Psoas muscle (tissue), 8 donors: ENCODE data around the gene PIAS1. TPM values are rescaled to one million over a fixed set of nuclear protein-coding genes. Genes with fewer than 3 reads are reported as not detected.

ENCODE experiments used
- ATAC-seq, 4 donors: fragments of 200-7000 bp; cut with Tn5 transposase; one replicate each; pipeline ENCODE4 v1.9.1; 2020; ENCODE audit warnings: moderate library complexity in 3 of 4, mild to moderate bottlenecking in 2 of 4
- DNase-seq, 2 donors: peaks; one replicate each; pipeline ENCODE4 v3.0.0-alpha.2; 2020
- H3K27ac ChIP-seq: fragments of 200-600 bp; one replicate; pipeline ENCODE4 v1.8.0; 2022
- H3K27me3 ChIP-seq, 3 donors: fragments of 200-600 bp in 1 of 3; one replicate each; pipeline versions ENCODE4 v1.6.1 to v1.8.0; 2013 to 2022; ENCODE audit warnings: low read length in 2 of 3, mild to moderate bottlenecking in 2 of 3, moderate library complexity in 1 of 3; ENCODE audit not compliant: insufficient read depth in 3 of 3
- H3K36me3 ChIP-seq, 2 donors: fragments of 200-600 bp in 1 of 2; one replicate each; pipeline versions ENCODE4 v1.6.1 to v1.8.0; 2013 to 2022; ENCODE audit warnings: low read depth in 1 of 2, mild to moderate bottlenecking in 1 of 2, moderate library complexity in 1 of 2; ENCODE audit not compliant: insufficient read depth in 1 of 2
- H3K4me1 ChIP-seq: fragments of 200-600 bp; one replicate; pipeline ENCODE4 v1.8.0; 2022
- H3K4me3 ChIP-seq: fragments of 200-600 bp; one replicate; pipeline ENCODE4 v1.8.0; 2022; ENCODE audit warnings: mild to moderate bottlenecking
- H3K9me3 ChIP-seq: fragments of 200-600 bp; one replicate; pipeline ENCODE4 v1.8.0; 2022
- WGBS, 3 donors: extraction: QIAGEN DNeasy Blood & Tissue Kit; methylation state at CpG; one replicate each; pipeline versions ENCODE4 v1.1.6 to v1.1.7; 2013; 5-methylcytosine and 5-hydroxymethylcytosine counted together
- intact Hi-C, 2 donors: fragments of 100-400 bp; cut with DNase I; formaldehyde crosslinking; loops; one replicate each; pipeline versions ENCODE4 v1.11.0 to v1.14.2; 2022
- polyA plus RNA-seq, 3 donors: library from polyadenylated mRNA; stranded (reverse); fragments of 200-250 nt; gene quantifications; one replicate each; pipeline ENCODE4 v1.2.3, GENCODE V29; 2013
- total RNA-seq, 4 donors: library from RNA; stranded (reverse); fragmentation: NEBNext Ultra II Directional in 2 of 4; extraction: Animal tissue kit (Norgen Biotek cat#: 25700) in 2 of 4; gene quantifications; one replicate each; pipeline versions ENCODE4 v1.2.1 to v1.2.4, GENCODE V29; 2021 to 2023
- TF ChIP-seq, protein P1 (sequence below): fragments of 200-600 bp; IDR thresholded peaks from one replicate; pipeline ENCODE4 v1.8.0; 2022; ENCODE audit warnings: antibody characterized with exemption
- donor health status: healthy with polysubstance abuse.
- donor health status: DM: no; HTN: no; CAD: no; lungs with moderate emphysema.
- donor health status: Bipolar disorder and iron deficiency.
- donor health status: healthy.
- donor health status: DM: yes; HTN: yes; CAD: no.
- donor health status: DM: no; HTN: no; CAD: no.
- donor health status: DM: no; HTN: no; CAD: no.
- donor health status: DM: yes; HTN: yes; CAD: no.

Gene PIAS1
- total and polyA plus RNA-seq, 7 donors = 4.4 to 28.7 (median 18.2) TPM

DNA sequence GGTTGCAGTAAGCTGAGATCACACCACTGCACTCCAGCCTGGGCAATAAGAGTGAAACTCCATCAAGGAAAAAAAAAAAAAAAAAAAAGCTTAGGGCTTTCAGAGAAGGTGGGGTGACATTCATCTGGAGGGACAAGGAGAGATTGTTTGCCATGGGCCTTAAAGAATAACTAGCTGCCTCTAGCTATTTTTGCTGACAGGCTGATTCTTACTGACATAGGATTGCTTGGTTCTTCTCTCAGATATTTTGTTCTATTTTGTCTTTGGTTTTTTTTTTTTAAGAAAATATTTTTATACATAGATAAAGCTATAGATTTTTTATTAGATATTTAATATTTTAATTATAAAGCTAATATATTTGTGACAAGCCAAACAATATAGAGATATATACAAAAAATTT is 24.2 kb upstream of the PIAS1 start:
- H3K27ac ChIP-seq = no peak overlapping the region
- H3K27me3 ChIP-seq = no peaks in the 10 kb centered on the region
- H3K9me3 ChIP-seq = no peaks in the 10 kb centered on the region
- H3K36me3 ChIP-seq = no peaks in the 10 kb centered on the region
- intact Hi-C loops = loop anchor here in 1 of 2 donors (10.0 kb wide), 1 partner anchor 65 kb away; no protein-coding TSS in a partner anchor
- DNase-seq = no peak
- ATAC-seq = no peak
- TF ChIP-seq, protein P1, sequence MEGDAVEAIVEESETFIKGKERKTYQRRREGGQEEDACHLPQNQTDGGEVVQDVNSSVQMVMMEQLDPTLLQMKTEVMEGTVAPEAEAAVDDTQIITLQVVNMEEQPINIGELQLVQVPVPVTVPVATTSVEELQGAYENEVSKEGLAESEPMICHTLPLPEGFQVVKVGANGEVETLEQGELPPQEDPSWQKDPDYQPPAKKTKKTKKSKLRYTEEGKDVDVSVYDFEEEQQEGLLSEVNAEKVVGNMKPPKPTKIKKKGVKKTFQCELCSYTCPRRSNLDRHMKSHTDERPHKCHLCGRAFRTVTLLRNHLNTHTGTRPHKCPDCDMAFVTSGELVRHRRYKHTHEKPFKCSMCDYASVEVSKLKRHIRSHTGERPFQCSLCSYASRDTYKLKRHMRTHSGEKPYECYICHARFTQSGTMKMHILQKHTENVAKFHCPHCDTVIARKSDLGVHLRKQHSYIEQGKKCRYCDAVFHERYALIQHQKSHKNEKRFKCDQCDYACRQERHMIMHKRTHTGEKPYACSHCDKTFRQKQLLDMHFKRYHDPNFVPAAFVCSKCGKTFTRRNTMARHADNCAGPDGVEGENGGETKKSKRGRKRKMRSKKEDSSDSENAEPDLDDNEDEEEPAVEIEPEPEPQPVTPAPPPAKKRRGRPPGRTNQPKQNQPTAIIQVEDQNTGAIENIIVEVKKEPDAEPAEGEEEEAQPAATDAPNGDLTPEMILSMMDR = no peak
- no peak overlapping the region for H3K4me3 ChIP-seq
- no peaks in the 10 kb centered on the region for H3K4me1 ChIP-seq

DNA sequence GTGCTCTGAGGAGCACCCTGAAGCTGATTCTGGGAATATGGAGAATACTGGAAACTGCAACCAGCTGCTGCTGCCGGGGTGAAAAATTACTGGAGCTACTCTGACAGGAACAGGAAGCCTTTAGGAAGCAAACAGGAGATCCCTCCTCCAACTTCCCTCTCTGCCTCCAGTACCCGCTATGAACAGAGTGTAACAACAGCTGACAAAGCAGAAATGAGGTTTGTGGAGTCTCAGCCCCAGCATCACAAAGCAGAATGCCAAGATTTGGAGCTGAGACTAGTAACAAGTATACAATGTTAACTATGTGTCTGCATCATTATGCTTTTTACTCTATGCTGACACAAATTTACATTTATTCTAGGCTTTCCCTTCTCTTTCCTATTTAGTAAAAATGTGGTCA is 22.7 kb upstream of the PIAS1 start:
- 30 to 60% (median 33%) methylated on average over 2 of the region's 2 CpGs for WGBS, 3 donors
- DNase-seq (no peak), ATAC-seq (no peak)
- TF ChIP-seq, protein P1 = no peak
- Histone ChIP-seq H3K27me3 (no peaks in the 10 kb centered on the region), H3K4me1 (no peaks in the 10 kb centered on the region), H3K27ac (no peak overlapping the region), H3K4me3 (no peak overlapping the region), H3K36me3 (no peaks in the 10 kb centered on the region), H3K9me3 (no peaks in the 10 kb centered on the region)
- intact Hi-C loops = loop anchor here in 1 of 2 donors (10.0 kb wide), 1 partner anchor 67 kb away; no protein-coding TSS in a partner anchor

DNA sequence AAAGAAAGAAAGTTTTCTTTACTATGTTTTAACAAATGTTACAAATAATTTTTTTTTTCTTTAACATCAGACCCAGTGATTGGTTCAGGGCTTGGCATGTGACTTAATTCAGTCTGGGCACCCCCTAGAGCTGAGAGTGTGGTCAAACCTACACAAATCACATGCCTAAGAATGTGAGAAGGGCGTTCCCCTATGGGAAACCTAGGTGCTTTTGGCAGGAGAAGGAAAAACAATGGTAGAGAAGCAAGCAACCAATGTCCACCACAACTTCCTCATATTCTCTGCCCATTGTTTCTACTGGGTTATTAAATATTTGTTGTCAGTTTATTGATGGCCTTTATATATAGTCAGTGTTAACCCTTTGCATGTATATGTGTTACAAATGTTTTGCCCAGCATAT is 21.4 kb upstream of the PIAS1 start:
- 72 to 82% (median 72%) methylated on average over 1 of the region's 1 CpG for WGBS, 3 donors
- Histone ChIP-seq H3K4me1 (no peaks in the 10 kb centered on the region), H3K4me3 (no peak overlapping the region), H3K9me3 (no peaks in the 10 kb centered on the region), H3K27me3 (peaks cover 0 to 2% (median 0%) of the 10 kb centered on the region in 3 donors), H3K27ac (no peak overlapping the region), H3K36me3 (no peaks in the 10 kb centered on the region)
- intact Hi-C loops = loop anchor here in 1 of 2 donors (10.0 kb wide), 1 partner anchor 68 kb away; no protein-coding TSS in a partner anchor
- DNase-seq (no peak), ATAC-seq (no peak)
- TF ChIP-seq, protein P1 = no peak

DNA sequence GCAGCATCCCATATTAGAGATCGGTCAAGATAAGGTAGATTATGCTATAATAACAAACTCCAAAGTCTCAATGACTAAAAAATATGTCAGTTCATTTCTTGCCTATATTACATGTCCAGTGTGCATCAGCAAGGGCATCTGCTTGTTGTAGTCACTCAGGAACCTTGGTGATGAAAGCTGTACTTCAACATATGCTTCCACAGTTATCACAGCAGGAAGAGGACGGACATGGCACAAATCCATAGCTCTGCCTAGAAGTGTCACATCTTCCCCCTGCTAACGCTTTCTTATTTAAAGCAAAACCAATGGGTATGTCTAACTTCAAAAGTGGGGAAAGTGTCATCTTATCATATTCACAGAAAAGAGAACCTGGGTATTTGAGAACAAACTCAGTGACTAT is 20.0 kb upstream of the PIAS1 start:
- Histone ChIP-seq H3K36me3 (no peaks in the 10 kb centered on the region), H3K9me3 (no peaks in the 10 kb centered on the region), H3K27ac (no peak overlapping the region), H3K27me3 (peaks cover 0 to 2% (median 0%) of the 10 kb centered on the region in 3 donors), H3K4me3 (no peak overlapping the region), H3K4me1 (no peaks in the 10 kb centered on the region)
- TF ChIP-seq, protein P1 = no peak
- WGBS, 3 donors = 74 to 79% (median 75%) methylated on average over 3 of the region's 3 CpGs
- intact Hi-C loops = loop anchor here in 1 of 2 donors (10.0 kb wide), 1 partner anchor 69 kb away; no protein-coding TSS in a partner anchor
- DNase-seq (no peak), ATAC-seq (no peak)

DNA sequence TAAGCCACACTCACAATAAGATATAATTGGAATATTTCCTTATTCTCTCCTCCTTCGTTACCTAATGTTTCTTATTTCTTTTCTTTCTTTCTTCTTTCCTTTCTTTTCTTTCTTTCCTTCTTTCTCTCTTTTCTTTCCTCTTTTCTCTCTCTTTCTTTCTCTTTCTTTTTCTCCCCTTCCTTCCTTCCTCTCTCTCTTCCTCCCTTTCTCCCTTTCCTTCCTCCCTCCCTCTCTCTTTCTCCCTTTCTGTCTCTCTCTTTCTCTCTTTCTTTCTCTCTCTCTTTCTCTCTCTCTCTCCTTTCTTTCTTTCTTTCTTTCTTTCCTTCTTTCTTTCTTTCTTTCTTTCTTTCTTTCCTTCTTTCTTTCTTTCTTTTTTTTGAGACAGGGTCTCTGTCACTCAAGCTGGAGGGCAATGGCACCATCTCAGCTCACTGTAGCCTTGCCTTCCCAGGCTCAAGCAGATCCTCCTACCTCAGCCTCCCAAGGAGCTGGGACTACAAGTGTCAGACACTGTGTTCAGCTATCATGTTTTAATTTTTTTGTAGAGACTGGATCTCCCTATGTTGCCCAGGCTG is 19.3 kb upstream of the PIAS1 start:
- Histone ChIP-seq H3K9me3 (no peaks in the 10 kb centered on the region), H3K4me1 (no peaks in the 10 kb centered on the region), H3K27ac (no peak overlapping the region), H3K36me3 (no peaks in the 10 kb centered on the region), H3K27me3 (peaks cover 0 to 2% (median 0%) of the 10 kb centered on the region in 3 donors), H3K4me3 (no peak overlapping the region)
- no peak for ATAC-seq
- intact Hi-C loops = loop anchor here in 1 of 2 donors (10.0 kb wide), 1 partner anchor 70 kb away; no protein-coding TSS in a partner anchor
- WGBS, 3 donors = 87 to 96% (median 94%) methylated on average over 1 of the region's 1 CpG
- DNase-seq = no peak
- TF ChIP-seq, protein P1 = no peak
